Measurements from ENCODE around the gene SGMS1. TPM values are rescaled to one million over a fixed set of nuclear protein-coding genes. Genes with fewer than 3 reads are reported as not detected.

Gene SGMS1
- total and polyA plus RNA-seq, 4 donors: 15.8 to 142 (median 41.3) TPM

GRCh38 chr10:50397312-50398140 is 226.2 kb downstream of the SGMS1 start:
- no peak for TF ChIP-seq CTCF (IDR thresholded peaks at IDR 0.05; ENCODE audit: control extremely low read depth, extremely low read depth)
- H3K9me3 ChIP-seq (ENCODE audit: control insufficient read depth in 4 of 4, insufficient read depth in 3 of 4, low read length in 3 of 4): no peaks in the 10 kb centered on the region
- peaks cover 0 to 2% (median 0%) of the 10 kb centered on the region in 4 donors for H3K36me3 ChIP-seq (ENCODE audit: control insufficient read depth in 4 of 4, insufficient read depth in 4 of 4, low read length in 4 of 4)
- H3K9ac ChIP-seq (ENCODE audit: insufficient read depth in 1 of 2, low read length in 2 of 2): no peak overlapping the region
- H3K4me3 ChIP-seq: no peak overlapping the region
- 60 to 64% methylated on average over 8 of the region's 8 CpGs for WGBS, 2 donors
- H3K27ac ChIP-seq (ENCODE audit: low read depth in 1 of 2, low read length in 1 of 2): peak overlapping the region in 1 of 2 donors; percentile 42
- DNase-seq: peak in 2 of 3 donors; percentile 55 to 80
- H3K4me1 ChIP-seq (ENCODE audit: control insufficient read depth in 5 of 5, insufficient read depth in 5 of 5, low read length in 5 of 5): peaks cover 4 to 30% (median 26%) of the 10 kb centered on the region in 5 donors
- ATAC-seq (ENCODE audit: insufficient read depth, low FRiP score): no peak
- H3K27me3 ChIP-seq (ENCODE audit: control insufficient read depth in 3 of 3, insufficient read depth in 3 of 3, low read length in 2 of 3): no peaks in the 10 kb centered on the region

- DNase-seq (no peak), ATAC-seq (ENCODE audit: insufficient read depth, low FRiP score) (peak; percentile 22)
- Histone ChIP-seq H3K9me3 (ENCODE audit: control insufficient read depth in 4 of 4, insufficient read depth in 3 of 4, low read length in 3 of 4) (no peaks in the 10 kb centered on the region), H3K36me3 (ENCODE audit: control insufficient read depth in 4 of 4, insufficient read depth in 4 of 4, low read length in 4 of 4) (peaks cover 0 to 2% (median 0%) of the 10 kb centered on the region in 4 donors), H3K27ac (ENCODE audit: low read depth in 1 of 2, low read length in 1 of 2) (peak overlapping the region in 1 of 2 donors; percentile 42), H3K4me1 (ENCODE audit: control insufficient read depth in 5 of 5, insufficient read depth in 5 of 5, low read length in 5 of 5) (peaks cover 6 to 30% (median 26%) of the 10 kb centered on the region in 5 donors), H3K4me3 (no peak overlapping the region), H3K27me3 (ENCODE audit: control insufficient read depth in 3 of 3, insufficient read depth in 3 of 3, low read length in 2 of 3) (no peaks in the 10 kb centered on the region), H3K9ac (ENCODE audit: insufficient read depth in 1 of 2, low read length in 2 of 2) (no peak overlapping the region)
- WGBS, 2 donors: 54 to 69% methylated on average over 7 of the region's 7 CpGs
- TF ChIP-seq CTCF (IDR thresholded peaks at IDR 0.05; ENCODE audit: control extremely low read depth, extremely low read depth): no peak
These were observed 227.1 kb downstream of the SGMS1 start for GRCh38 chr10:50396491-50397311.

GRCh38 chr10:50395851-50396250 is 227.9 kb downstream of the SGMS1 start:
- peaks cover 0 to 2% (median 0%) of the 10 kb centered on the region in 4 donors for H3K36me3 ChIP-seq (ENCODE audit: control insufficient read depth in 4 of 4, insufficient read depth in 4 of 4, low read length in 4 of 4)
- no peak overlapping the region for H3K4me3 ChIP-seq
- ATAC-seq (ENCODE audit: insufficient read depth, low FRiP score) (no peak), DNase-seq (no peak)
- H3K27ac ChIP-seq (ENCODE audit: low read depth in 1 of 2, low read length in 1 of 2): no peak overlapping the region
- H3K4me1 ChIP-seq (ENCODE audit: control insufficient read depth in 5 of 5, insufficient read depth in 5 of 5, low read length in 5 of 5): peaks cover 6 to 26% (median 26%) of the 10 kb centered on the region in 5 donors
- no peaks in the 10 kb centered on the region for H3K27me3 ChIP-seq (ENCODE audit: control insufficient read depth in 3 of 3, insufficient read depth in 3 of 3, low read length in 2 of 3)
- no peaks in the 10 kb centered on the region for H3K9me3 ChIP-seq (ENCODE audit: control insufficient read depth in 4 of 4, insufficient read depth in 3 of 4, low read length in 3 of 4)
- H3K9ac ChIP-seq (ENCODE audit: insufficient read depth in 1 of 2, low read length in 2 of 2): no peak overlapping the region
- 29 to 60% methylated on average over 2 of the region's 2 CpGs for WGBS, 2 donors
- TF ChIP-seq CTCF (IDR thresholded peaks at IDR 0.05; ENCODE audit: control extremely low read depth, extremely low read depth): no peak

All from lung (tissue), 12 donors.